Activated CD4-positive, alpha-beta T cell treated with anti-CD3 and anti-CD28 coated beads for 1 hour (primary cell): ENCODE measurements around the gene PDP2.
"Not testable (repeated sequence)": the region's sequence is repeated elsewhere in the genome, so short reads cannot be mapped to it uniquely, and the experiment has no call there.

Experiments used
- DNase-seq: peaks from one replicate; pipeline ENCODE4 v3.0.0-alpha.2; 2020

PDP2 gene

GRCh38 chr16:66921729-66922450 lies 41.6 kb downstream of the PDP2 start:
- no peak for DNase-seq

GRCh38 chr16:66923247-66923731 lies 43.0 kb downstream of the PDP2 start:
- no peak for DNase-seq

- DNase-seq = no peak
Measured at GRCh38 chr16:66923866-66924265, 43.6 kb downstream of the PDP2 start.

- no peak for DNase-seq
Measured at GRCh38 chr16:66924527-66925321, 44.4 kb downstream of the PDP2 start.

GRCh38 chr16:66925322-66925840 lies 45.1 kb downstream of the PDP2 start, which contains the start of gene RRAD:
Gene RRAD (minus strand): TSS chr16:66925535. CDS start chr16:66925179, 356 bp downstream.
- DNase-seq = no peak

GRCh38 chr16:66926171-66926947 lies 46.0 kb downstream of the PDP2 start:
- DNase-seq = no peak

GRCh38 chr16:66926961-66927436 lies 46.7 kb downstream of the PDP2 start:
- no peak for DNase-seq

GRCh38 chr16:66927918-66928649 lies 47.8 kb downstream of the PDP2 start:
- no peak for DNase-seq

- no peak for DNase-seq
Measured at GRCh38 chr16:66928702-66929388, 48.5 kb downstream of the PDP2 start.

GRCh38 chr16:66930189-66930588 lies 49.9 kb downstream of the PDP2 start:
- no peak for DNase-seq

- DNase-seq = no peak
Measured at GRCh38 chr16:66931665-66932064, 51.4 kb downstream of the PDP2 start.

GRCh38 chr16:66932076-66932475 lies 51.8 kb downstream of the PDP2 start:
- DNase-seq = no peak

GRCh38 chr16:66933776-66934137 lies 53.4 kb downstream of the PDP2 start:
- peak; percentile 50 for DNase-seq

GRCh38 chr16:66934138-66934838 lies 54.0 kb downstream of the PDP2 start, which contains the start of gene CIAO2B:
Gene CIAO2B (minus strand): TSS chr16:66934402. CDS start chr16:66934364, 38 bp downstream.
- DNase-seq = peak; percentile 82

- DNase-seq = not testable (repeated sequence)
Measured at GRCh38 chr16:66934839-66935313, 54.6 kb downstream of the PDP2 start.

GRCh38 chr16:66935314-66936011 lies 55.1 kb downstream of the PDP2 start, which contains the start of gene CES2:
Gene CES2 (plus strand): TSS chr16:66935516. CDS start chr16:66935636, 120 bp downstream.
- no peak for DNase-seq

- no peak for DNase-seq
Measured at GRCh38 chr16:66936462-66936861, 56.1 kb downstream of the PDP2 start.

GRCh38 chr16:66936889-66937554 lies 56.7 kb downstream of the PDP2 start:
- no peak for DNase-seq

GRCh38 chr16:66937725-66938337 lies 57.5 kb downstream of the PDP2 start:
- no peak for DNase-seq
